ENCODE data around the gene KCNQ1.

DNA sequence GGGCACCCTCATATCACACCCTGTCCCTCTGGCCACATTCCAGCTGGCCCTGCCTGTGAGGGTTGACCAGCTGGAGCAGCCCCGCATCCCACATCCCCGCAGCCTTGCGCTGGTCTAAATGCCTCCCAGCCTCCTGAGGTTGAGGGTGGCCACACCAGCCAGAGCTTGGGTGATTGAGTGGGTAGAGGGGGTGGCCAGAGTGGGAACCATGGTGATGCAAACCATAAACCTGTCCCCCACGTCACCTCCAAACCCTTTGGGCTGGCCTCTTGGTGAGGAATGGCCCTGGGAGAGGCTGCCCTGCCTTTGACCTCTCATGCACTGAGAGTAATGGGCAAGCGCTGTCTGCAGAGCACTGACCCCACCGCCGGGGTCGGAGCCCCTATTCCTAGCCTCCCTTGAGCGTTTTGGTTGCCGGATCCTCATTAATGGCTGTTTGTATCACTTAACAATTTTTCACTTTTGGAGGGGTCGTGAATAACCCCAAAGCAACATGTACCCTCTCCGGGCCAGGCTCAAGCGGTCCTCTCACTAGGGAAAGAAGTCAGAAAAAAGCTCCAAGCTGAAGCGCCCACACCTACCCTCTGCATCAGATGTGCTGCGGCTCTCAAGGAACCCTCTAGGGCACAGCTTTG is 271.0 kb downstream of the KCNQ1 start:
- no peak for TF ChIP-seq PRPF4 (IDR thresholded peaks at IDR 0.05; ENCODE audit: insufficient read depth, low read depth, low read length, poor library complexity, severe bottlenecking)
- no peak for TF ChIP-seq ZNF146 (CRISPR knock-in tag; IDR thresholded peaks at IDR 0.05; ENCODE audit: unreplicated experiment)
- no peak for TF ChIP-seq TRIM24 (IDR thresholded peaks at IDR 0.05)
- TF ChIP-seq, protein P1, sequence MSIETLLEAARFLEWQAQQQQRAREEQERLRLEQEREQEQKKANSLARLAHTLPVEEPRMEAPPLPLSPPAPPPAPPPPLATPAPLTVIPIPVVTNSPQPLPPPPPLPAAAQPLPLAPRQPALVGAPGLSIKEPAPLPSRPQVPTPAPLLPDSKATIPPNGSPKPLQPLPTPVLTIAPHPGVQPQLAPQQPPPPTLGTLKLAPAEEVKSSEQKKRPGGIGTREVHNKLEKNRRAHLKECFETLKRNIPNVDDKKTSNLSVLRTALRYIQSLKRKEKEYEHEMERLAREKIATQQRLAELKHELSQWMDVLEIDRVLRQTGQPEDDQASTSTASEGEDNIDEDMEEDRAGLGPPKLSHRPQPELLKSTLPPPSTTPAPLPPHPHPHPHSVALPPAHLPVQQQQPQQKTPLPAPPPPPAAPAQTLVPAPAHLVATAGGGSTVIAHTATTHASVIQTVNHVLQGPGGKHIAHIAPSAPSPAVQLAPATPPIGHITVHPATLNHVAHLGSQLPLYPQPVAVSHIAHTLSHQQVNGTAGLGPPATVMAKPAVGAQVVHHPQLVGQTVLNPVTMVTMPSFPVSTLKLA (conservative IDR thresholded peaks at IDR 0.05) = no peak
- no peak for TF ChIP-seq BRCA1 (IDR thresholded peaks at IDR 0.05)
- TF ChIP-seq BRCA1 (CRISPR knock-in tag; IDR thresholded peaks at IDR 0.05) = no peak
- TF ChIP-seq, protein P2, sequence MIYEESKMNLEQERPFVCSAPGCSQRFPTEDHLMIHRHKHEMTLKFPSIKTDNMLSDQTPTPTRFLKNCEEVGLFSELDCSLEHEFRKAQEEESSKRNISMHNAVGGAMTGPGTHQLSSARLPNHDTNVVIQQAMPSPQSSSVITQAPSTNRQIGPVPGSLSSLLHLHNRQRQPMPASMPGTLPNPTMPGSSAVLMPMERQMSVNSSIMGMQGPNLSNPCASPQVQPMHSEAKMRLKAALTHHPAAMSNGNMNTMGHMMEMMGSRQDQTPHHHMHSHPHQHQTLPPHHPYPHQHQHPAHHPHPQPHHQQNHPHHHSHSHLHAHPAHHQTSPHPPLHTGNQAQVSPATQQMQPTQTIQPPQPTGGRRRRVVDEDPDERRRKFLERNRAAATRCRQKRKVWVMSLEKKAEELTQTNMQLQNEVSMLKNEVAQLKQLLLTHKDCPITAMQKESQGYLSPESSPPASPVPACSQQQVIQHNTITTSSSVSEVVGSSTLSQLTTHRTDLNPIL (CRISPR knock-in tag; IDR thresholded peaks at IDR 0.05) = no peak
- no peak for TF ChIP-seq PYGO2 (tag; IDR thresholded peaks at IDR 0.05)
- no peak for TF ChIP-seq POLR2AphosphoS5 (IDR thresholded peaks at IDR 0.05; ENCODE audit: control insufficient read depth, insufficient read depth, low read depth, low read length)
- TF ChIP-seq TAF7 (tag; IDR thresholded peaks at IDR 0.05) = no peak
- TF ChIP-seq FOSL1 (tag; conservative IDR thresholded peaks at IDR 0.05) = no peak
- no peak for TF ChIP-seq PML (IDR thresholded peaks at IDR 0.05; ENCODE audit: low read length)
- TF ChIP-seq ARNT (IDR thresholded peaks at IDR 0.05) = no peak
- TF ChIP-seq POLR2AphosphoS2 (IDR thresholded peaks at IDR 0.05; ENCODE audit: low read length) = no peak
- TF ChIP-seq, protein P3, sequence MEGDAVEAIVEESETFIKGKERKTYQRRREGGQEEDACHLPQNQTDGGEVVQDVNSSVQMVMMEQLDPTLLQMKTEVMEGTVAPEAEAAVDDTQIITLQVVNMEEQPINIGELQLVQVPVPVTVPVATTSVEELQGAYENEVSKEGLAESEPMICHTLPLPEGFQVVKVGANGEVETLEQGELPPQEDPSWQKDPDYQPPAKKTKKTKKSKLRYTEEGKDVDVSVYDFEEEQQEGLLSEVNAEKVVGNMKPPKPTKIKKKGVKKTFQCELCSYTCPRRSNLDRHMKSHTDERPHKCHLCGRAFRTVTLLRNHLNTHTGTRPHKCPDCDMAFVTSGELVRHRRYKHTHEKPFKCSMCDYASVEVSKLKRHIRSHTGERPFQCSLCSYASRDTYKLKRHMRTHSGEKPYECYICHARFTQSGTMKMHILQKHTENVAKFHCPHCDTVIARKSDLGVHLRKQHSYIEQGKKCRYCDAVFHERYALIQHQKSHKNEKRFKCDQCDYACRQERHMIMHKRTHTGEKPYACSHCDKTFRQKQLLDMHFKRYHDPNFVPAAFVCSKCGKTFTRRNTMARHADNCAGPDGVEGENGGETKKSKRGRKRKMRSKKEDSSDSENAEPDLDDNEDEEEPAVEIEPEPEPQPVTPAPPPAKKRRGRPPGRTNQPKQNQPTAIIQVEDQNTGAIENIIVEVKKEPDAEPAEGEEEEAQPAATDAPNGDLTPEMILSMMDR (IDR thresholded peaks at IDR 0.05 in 2 of 3, conservative IDR thresholded peaks at IDR 0.05 in 1 of 3; ENCODE audit: insufficient read depth in 2 of 3, low read depth in 1 of 3, low read length in 3 of 3) = no peak
